ENCODE results near the gene ACTL6B. TPM values are rescaled to one million over a fixed set of nuclear protein-coding genes. Genes with fewer than 3 reads are reported as not detected.

ACTL6B gene
- polyA plus RNA-seq, 1 donor from 2014 or later, result 339 TPM

DNA sequence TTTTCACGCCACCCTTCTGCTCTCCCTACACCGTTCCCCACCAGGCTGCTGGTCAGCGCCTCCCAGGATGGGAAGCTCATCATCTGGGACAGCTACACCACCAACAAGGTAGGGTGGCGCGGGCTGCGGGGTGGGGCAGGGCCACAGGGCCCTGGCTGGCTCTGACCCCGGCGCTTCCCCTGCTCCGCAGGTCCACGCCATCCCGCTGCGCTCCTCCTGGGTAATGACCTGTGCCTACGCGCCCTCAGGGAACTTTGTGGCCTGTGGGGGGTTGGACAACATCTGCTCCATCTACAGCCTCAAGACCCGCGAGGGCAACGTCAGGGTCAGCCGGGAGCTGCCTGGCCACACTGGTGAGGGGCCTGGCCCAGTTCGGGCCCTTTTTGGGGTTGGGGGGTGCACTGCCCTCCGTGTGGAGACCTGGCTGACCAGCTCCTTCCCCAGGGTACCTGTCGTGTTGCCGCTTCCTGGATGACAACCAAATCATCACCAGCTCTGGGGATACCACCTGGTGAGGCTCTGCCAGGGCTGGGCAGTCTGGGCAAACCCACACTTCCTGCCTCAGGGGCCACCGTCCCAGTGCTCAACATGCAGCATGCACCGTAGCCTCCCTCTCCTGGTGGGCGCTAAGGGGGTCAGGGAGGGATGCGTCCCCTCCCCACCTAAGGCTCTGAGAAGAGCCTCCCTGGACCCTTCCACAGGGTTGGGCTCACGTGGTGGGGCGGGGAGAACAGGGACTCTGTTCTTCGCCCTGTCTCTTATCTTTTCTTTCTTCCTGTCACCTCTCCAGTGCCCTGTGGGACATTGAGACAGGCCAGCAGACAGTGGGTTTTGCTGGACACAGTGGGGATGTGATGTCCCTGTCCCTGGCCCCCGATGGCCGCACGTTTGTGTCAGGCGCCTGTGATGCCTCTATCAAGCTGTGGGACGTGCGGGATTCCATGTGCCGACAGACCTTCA, 21.3 kb upstream of the ACTL6B start:
- Histone ChIP-seq H3K4me3 (ENCODE audit: low read length) (no peak overlapping the region), H3K27me3 (ENCODE audit: insufficient read depth, low read depth, low read length) (no peaks in the 10 kb centered on the region), H3K9ac (ENCODE audit: low read length) (no peak overlapping the region), H3K79me2 (replicated peaks; ENCODE audit: insufficient read depth, low read length) (peaks cover 28% of the 10 kb centered on the region), H3K9me2 (ENCODE audit: insufficient read depth, low read length) (no peaks in the 10 kb centered on the region), H3K4me2 (ENCODE audit: low read length) (no peak overlapping the region), H2AFZ (ENCODE audit: low read depth, low read length) (no peak overlapping the region), H3K27ac (ENCODE audit: low read length) (no peak overlapping the region), H3K9me3 (ENCODE audit: low read length) (no peaks in the 10 kb centered on the region), H3F3A (ENCODE audit: insufficient read depth, low read length, poor library complexity, severe bottlenecking) (no peaks in the 10 kb centered on the region), H4K20me1 (ENCODE audit: insufficient read depth) (no peaks in the 10 kb centered on the region), H3K36me3 (ENCODE audit: insufficient read depth, low read length) (peaks cover 3% of the 10 kb centered on the region)
- no peak for TF ChIP-seq EZH2 (IDR thresholded peaks at IDR 0.05; ENCODE audit: borderline replicate concordance, insufficient read depth, low read length, poor library complexity, severe bottlenecking)
- TF ChIP-seq POLR2AphosphoS5 (IDR thresholded peaks at IDR 0.05), result peak; percentile 15

GRCh38 chr7:100676501-100677306, 20.5 kb upstream of the ACTL6B start:
- Histone ChIP-seq H3K4me2 (ENCODE audit: low read length) (no peak overlapping the region), H3K36me3 (ENCODE audit: insufficient read depth, low read length) (peaks cover 3% of the 10 kb centered on the region), H2AFZ (ENCODE audit: low read depth, low read length) (no peak overlapping the region), H3K4me3 (ENCODE audit: low read length) (peak overlapping the region; percentile 87), H3K79me2 (replicated peaks; ENCODE audit: insufficient read depth, low read length) (peaks cover 28% of the 10 kb centered on the region), H3K27ac (ENCODE audit: low read length) (peak overlapping the region; percentile 73), H3K27me3 (ENCODE audit: insufficient read depth, low read depth, low read length) (no peaks in the 10 kb centered on the region), H3K9me2 (ENCODE audit: insufficient read depth, low read length) (no peaks in the 10 kb centered on the region), H4K20me1 (ENCODE audit: insufficient read depth) (no peaks in the 10 kb centered on the region), H3K9ac (ENCODE audit: low read length) (peak overlapping the region; percentile 97), H3F3A (ENCODE audit: insufficient read depth, low read length, poor library complexity, severe bottlenecking) (no peaks in the 10 kb centered on the region), H3K9me3 (ENCODE audit: low read length) (no peaks in the 10 kb centered on the region)
- TF ChIP-seq TAF1 (IDR thresholded peaks at IDR 0.05; ENCODE audit: low read depth) (no peak), SMC3 (conservative IDR thresholded peaks at IDR 0.05; ENCODE audit: poor library complexity) (no peak), EZH2 (IDR thresholded peaks at IDR 0.05; ENCODE audit: borderline replicate concordance, insufficient read depth, low read length, poor library complexity, severe bottlenecking) (no peak), RAD21 (conservative IDR thresholded peaks at IDR 0.05) (no peak), CTCF (IDR thresholded peaks at IDR 0.05; ENCODE audit: poor library complexity, severe bottlenecking) (no peak), POLR2AphosphoS5 (IDR thresholded peaks at IDR 0.05) (no peak), MXI1 (conservative IDR thresholded peaks at IDR 0.05; ENCODE audit: poor library complexity, severe bottlenecking) (no peak), EP300 (conservative IDR thresholded peaks at IDR 0.05; ENCODE audit: poor library complexity, severe bottlenecking) (no peak)
- TF ChIP-seq, protein P1, sequence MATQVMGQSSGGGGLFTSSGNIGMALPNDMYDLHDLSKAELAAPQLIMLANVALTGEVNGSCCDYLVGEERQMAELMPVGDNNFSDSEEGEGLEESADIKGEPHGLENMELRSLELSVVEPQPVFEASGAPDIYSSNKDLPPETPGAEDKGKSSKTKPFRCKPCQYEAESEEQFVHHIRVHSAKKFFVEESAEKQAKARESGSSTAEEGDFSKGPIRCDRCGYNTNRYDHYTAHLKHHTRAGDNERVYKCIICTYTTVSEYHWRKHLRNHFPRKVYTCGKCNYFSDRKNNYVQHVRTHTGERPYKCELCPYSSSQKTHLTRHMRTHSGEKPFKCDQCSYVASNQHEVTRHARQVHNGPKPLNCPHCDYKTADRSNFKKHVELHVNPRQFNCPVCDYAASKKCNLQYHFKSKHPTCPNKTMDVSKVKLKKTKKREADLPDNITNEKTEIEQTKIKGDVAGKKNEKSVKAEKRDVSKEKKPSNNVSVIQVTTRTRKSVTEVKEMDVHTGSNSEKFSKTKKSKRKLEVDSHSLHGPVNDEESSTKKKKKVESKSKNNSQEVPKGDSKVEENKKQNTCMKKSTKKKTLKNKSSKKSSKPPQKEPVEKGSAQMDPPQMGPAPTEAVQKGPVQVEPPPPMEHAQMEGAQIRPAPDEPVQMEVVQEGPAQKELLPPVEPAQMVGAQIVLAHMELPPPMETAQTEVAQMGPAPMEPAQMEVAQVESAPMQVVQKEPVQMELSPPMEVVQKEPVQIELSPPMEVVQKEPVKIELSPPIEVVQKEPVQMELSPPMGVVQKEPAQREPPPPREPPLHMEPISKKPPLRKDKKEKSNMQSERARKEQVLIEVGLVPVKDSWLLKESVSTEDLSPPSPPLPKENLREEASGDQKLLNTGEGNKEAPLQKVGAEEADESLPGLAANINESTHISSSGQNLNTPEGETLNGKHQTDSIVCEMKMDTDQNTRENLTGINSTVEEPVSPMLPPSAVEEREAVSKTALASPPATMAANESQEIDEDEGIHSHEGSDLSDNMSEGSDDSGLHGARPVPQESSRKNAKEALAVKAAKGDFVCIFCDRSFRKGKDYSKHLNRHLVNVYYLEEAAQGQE (IDR thresholded peaks at IDR 0.05; ENCODE audit: borderline replicate concordance), result no peak

All from neural cell (in vitro differentiated cells).